KMS-11 (cell line): ENCODE data around the gene DMD.

Experiments used
- H2AFZ ChIP-seq: fragments of 200-600 bp; sonication (generic); 2 replicates; pipeline ENCODE4 v1.6.1; 2016; ENCODE audit warnings: antibody characterized with exemption, mixed run types, low read depth
- H3K27ac ChIP-seq: fragments of 200-600 bp; sonication (generic); 2 replicates; pipeline ENCODE4 v1.6.1; 2016; ENCODE audit warnings: mild to moderate bottlenecking, mixed run types
- H3K27me3 ChIP-seq: fragments of 200-600 bp; sonication (generic); 2 replicates; pipeline ENCODE4 v1.6.1; 2017; ENCODE audit warnings: mild to moderate bottlenecking, low read depth, mixed run types, moderate library complexity; ENCODE audit not compliant: insufficient read depth
- H3K36me3 ChIP-seq: fragments of 200-600 bp; sonication (generic); 2 replicates; pipeline ENCODE4 v1.6.1; 2017; ENCODE audit warnings: mild to moderate bottlenecking, mixed run types; ENCODE audit not compliant: insufficient read depth
- H3K4me1 ChIP-seq: fragments of 200-600 bp; sonication (generic); 2 replicates; pipeline ENCODE4 v1.6.1; 2016; ENCODE audit warnings: mild to moderate bottlenecking, low read depth, mixed run types; ENCODE audit not compliant: poor library complexity, severe bottlenecking
- H3K4me2 ChIP-seq: fragments of 200-600 bp; sonication (generic); 2 replicates; pipeline ENCODE4 v1.7.0; 2016; ENCODE audit warnings: mild to moderate bottlenecking, mixed run types
- H3K4me3 ChIP-seq: fragments of 200-600 bp; sonication (generic); IDR thresholded peaks from 2 replicates; pipeline ENCODE4 v1.6.1; 2017; ENCODE audit warnings: low read depth, low read length, mixed read lengths; ENCODE audit not compliant: insufficient read depth
- H3K79me2 ChIP-seq: fragments of 200-600 bp; sonication (generic); 2 replicates; pipeline ENCODE4 v1.6.1; 2016; ENCODE audit warnings: low read depth, mixed run types; ENCODE audit not compliant: insufficient read depth
- H3K9ac ChIP-seq: fragments of 200-600 bp; sonication (generic); 2 replicates; pipeline ENCODE4 v1.6.1; 2016; ENCODE audit warnings: mild to moderate bottlenecking, mixed run types
- H4K20me1 ChIP-seq: fragments of 200-600 bp; sonication (generic); 2 replicates; pipeline ENCODE4 v1.6.1; 2016; ENCODE audit warnings: mild to moderate bottlenecking, mixed run types; ENCODE audit not compliant: insufficient read depth
- TF ChIP-seq, protein P1 (sequence below): fragments of 200-600 bp; sonication (generic); conservative IDR thresholded peaks from 2 replicates; pipeline ENCODE4 v1.6.1; 2017; ENCODE audit warnings: low read depth, mild to moderate bottlenecking, antibody characterized with exemption, low read length, moderate library complexity, mixed read lengths

The DMD gene

GRCh38 chrX:31516527-31516926 lies 1694.8 kb downstream of the DMD start:
- H3K4me1 ChIP-seq: no peaks in the 10 kb centered on the region
- no peaks in the 10 kb centered on the region for H3K27me3 ChIP-seq
- H2AFZ ChIP-seq: no peak overlapping the region
- no peak overlapping the region for H3K9ac ChIP-seq
- H4K20me1 ChIP-seq: no peaks in the 10 kb centered on the region
- H3K4me2 ChIP-seq: no peak overlapping the region
- no peaks in the 10 kb centered on the region for H3K79me2 ChIP-seq
- H3K27ac ChIP-seq: no peak overlapping the region
- no peaks in the 10 kb centered on the region for H3K36me3 ChIP-seq
- H3K4me3 ChIP-seq: no peak overlapping the region
- TF ChIP-seq, protein P1, sequence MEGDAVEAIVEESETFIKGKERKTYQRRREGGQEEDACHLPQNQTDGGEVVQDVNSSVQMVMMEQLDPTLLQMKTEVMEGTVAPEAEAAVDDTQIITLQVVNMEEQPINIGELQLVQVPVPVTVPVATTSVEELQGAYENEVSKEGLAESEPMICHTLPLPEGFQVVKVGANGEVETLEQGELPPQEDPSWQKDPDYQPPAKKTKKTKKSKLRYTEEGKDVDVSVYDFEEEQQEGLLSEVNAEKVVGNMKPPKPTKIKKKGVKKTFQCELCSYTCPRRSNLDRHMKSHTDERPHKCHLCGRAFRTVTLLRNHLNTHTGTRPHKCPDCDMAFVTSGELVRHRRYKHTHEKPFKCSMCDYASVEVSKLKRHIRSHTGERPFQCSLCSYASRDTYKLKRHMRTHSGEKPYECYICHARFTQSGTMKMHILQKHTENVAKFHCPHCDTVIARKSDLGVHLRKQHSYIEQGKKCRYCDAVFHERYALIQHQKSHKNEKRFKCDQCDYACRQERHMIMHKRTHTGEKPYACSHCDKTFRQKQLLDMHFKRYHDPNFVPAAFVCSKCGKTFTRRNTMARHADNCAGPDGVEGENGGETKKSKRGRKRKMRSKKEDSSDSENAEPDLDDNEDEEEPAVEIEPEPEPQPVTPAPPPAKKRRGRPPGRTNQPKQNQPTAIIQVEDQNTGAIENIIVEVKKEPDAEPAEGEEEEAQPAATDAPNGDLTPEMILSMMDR: no peak

- Histone ChIP-seq H3K36me3 (no peaks in the 10 kb centered on the region), H2AFZ (no peak overlapping the region), H3K27ac (no peak overlapping the region), H3K4me3 (no peak overlapping the region), H3K4me1 (no peaks in the 10 kb centered on the region), H3K9ac (no peak overlapping the region), H3K27me3 (no peaks in the 10 kb centered on the region), H3K79me2 (no peaks in the 10 kb centered on the region), H3K4me2 (no peak overlapping the region), H4K20me1 (no peaks in the 10 kb centered on the region)
- TF ChIP-seq, protein P1: no peak
These were observed 1703.0 kb downstream of the DMD start for GRCh38 chrX:31508338-31508737.

- Histone ChIP-seq H3K4me2 (no peak overlapping the region), H3K79me2 (no peaks in the 10 kb centered on the region), H2AFZ (no peak overlapping the region), H3K4me3 (no peak overlapping the region), H3K9ac (no peak overlapping the region), H3K27ac (no peak overlapping the region), H3K36me3 (no peaks in the 10 kb centered on the region), H3K4me1 (no peaks in the 10 kb centered on the region), H4K20me1 (no peaks in the 10 kb centered on the region), H3K27me3 (no peaks in the 10 kb centered on the region)
- TF ChIP-seq, protein P1: no peak
These were observed 1704.4 kb downstream of the DMD start for GRCh38 chrX:31506928-31507327.

DNA sequence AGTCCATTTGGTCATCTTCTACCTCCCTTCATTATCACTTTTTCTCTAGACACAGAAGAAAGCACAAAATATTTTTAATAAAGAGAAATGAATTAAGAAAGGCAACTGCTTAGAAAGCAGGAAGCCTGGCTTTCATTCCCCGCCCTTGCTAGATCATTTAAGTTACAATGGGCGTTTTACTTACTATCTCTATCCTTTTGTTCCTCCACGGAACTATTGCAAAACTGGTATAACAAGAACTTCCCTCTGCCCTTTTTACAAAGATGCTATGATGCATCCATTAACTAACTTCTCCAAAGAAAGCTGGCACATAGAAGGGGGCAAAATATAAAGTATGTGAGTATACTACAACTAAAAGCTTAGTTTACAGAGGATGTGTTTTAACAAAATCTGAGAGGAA lies 1705.0 kb downstream of the DMD start:
- Histone ChIP-seq H4K20me1 (no peaks in the 10 kb centered on the region), H3K27ac (no peak overlapping the region), H3K27me3 (no peaks in the 10 kb centered on the region), H3K4me3 (no peak overlapping the region), H3K9ac (no peak overlapping the region), H3K79me2 (no peaks in the 10 kb centered on the region), H3K4me2 (no peak overlapping the region), H3K36me3 (no peaks in the 10 kb centered on the region), H3K4me1 (no peaks in the 10 kb centered on the region), H2AFZ (no peak overlapping the region)
- TF ChIP-seq, protein P1: no peak
